Measurements from ENCODE around the gene CAMK4. TPM values are rescaled to one million over a fixed set of nuclear protein-coding genes. Genes with fewer than 3 reads are reported as not detected.

The CAMK4 gene
- total and polyA plus RNA-seq, 8 donors: 1.0 to 18.3 (median 14.8) TPM

- Histone ChIP-seq H3K4me3 (no peak overlapping the region), H3K27me3 (peaks cover 15 to 39% of the 10 kb centered on the region in 2 donors), H3K36me3 (no peaks in the 10 kb centered on the region), H3K27ac (no peak overlapping the region), H3K4me1 (peaks cover 0 to 8% of the 10 kb centered on the region in 2 donors), H3K9me3 (no peaks in the 10 kb centered on the region)
- peak in 2 of 4 donors; percentile 78 to 84 for DNase-seq
- ATAC-seq: no peak
- TF ChIP-seq CTCF (IDR thresholded peaks at IDR 0.05): no peak
- intact Hi-C loops (cut with DNase I): no loop called here
These were observed 4.5 kb downstream of the CAMK4 start for GRCh38 chr5:111228520-111229220.

- peaks cover 15 to 33% of the 10 kb centered on the region in 2 donors for H3K27me3 ChIP-seq
- no peaks in the 10 kb centered on the region for H3K9me3 ChIP-seq
- DNase-seq: no peak
- no peak overlapping the region for H3K4me3 ChIP-seq
- TF ChIP-seq CTCF (IDR thresholded peaks at IDR 0.05): no peak
- peaks cover 0 to 5% of the 10 kb centered on the region in 2 donors for H3K4me1 ChIP-seq
- no peak for ATAC-seq
- no peak overlapping the region for H3K27ac ChIP-seq
- intact Hi-C loops (cut with DNase I): no loop called here
- no peaks in the 10 kb centered on the region for H3K36me3 ChIP-seq
These were observed 5.1 kb downstream of the CAMK4 start for GRCh38 chr5:111229221-111229835.

- Histone ChIP-seq H3K27ac (no peak overlapping the region), H3K4me1 (no peaks in the 10 kb centered on the region), H3K4me3 (no peak overlapping the region), H3K27me3 (peaks cover 9 to 25% of the 10 kb centered on the region in 2 donors), H3K9me3 (no peaks in the 10 kb centered on the region), H3K36me3 (no peaks in the 10 kb centered on the region)
- TF ChIP-seq CTCF (IDR thresholded peaks at IDR 0.05): no peak
- no peak for DNase-seq
- intact Hi-C loops (cut with DNase I): no loop called here
- no peak for ATAC-seq
These were observed 6.0 kb downstream of the CAMK4 start for GRCh38 chr5:111229871-111230810.

GRCh38 chr5:111231119-111231518 is 6.9 kb downstream of the CAMK4 start:
- intact Hi-C loops (cut with DNase I): no loop called here
- Histone ChIP-seq H3K4me3 (no peak overlapping the region), H3K9me3 (no peaks in the 10 kb centered on the region), H3K27me3 (peaks cover under 1 to 15% of the 10 kb centered on the region in 2 donors), H3K4me1 (no peaks in the 10 kb centered on the region), H3K36me3 (no peaks in the 10 kb centered on the region), H3K27ac (no peak overlapping the region)
- ATAC-seq: no peak
- TF ChIP-seq CTCF (IDR thresholded peaks at IDR 0.05): no peak
- no peak for DNase-seq
